ENCODE results near the gene CTAG1B.
"Not testable (repeated sequence)": the region's sequence is repeated elsewhere in the genome, so short reads cannot be mapped to it uniquely, and the experiment has no call there.

The CTAG1B gene

GRCh38 chrX:154582994-154583393 is 36.1 kb downstream of the CTAG1B start:
- DNase-seq, result not testable (repeated sequence)

GRCh38 chrX:154575076-154575475 is 44.0 kb downstream of the CTAG1B start:
- DNase-seq, result not testable (repeated sequence)

DNA sequence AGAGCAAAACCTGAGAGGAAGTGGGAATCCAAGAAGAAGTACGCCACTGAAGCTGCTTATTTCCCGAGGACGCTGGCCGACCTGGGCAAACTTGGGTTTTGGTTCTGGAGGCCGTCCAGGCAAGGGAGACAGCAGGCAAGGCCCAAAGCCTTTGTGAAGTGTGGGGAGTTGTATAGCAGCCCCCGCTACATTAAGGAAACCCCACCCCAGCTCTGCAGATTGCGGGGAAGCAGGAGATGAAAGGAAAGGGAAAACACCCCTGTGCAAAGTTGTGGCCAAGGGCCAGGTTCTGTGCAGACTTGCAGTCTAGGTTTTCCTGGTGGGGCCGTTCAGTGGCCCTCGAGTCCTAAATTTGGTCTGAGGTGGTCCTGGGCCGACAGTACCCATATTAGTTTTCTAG is 46.0 kb downstream of the CTAG1B start:
- DNase-seq, result not testable (repeated sequence)

DNA sequence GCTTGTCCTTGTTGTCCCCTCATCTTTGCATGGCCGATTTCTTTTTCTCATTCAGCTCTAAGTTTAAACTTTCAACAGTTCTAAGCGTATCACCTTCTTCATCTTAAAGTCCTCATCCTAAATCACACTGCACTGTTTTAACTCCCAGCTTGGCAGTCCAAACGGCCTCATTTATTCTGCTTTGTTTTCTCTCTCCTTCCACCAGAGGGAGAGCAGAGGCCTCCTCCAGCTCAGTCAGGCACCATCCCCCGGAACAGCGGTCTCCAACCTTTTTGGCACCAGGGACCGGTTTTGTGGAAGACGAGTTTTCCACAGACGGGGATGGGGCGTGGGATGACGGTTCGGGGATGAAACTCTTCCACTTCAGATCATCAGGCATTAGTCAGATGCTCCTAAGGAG is 48.7 kb downstream of the CTAG1B start:
- not testable (repeated sequence) for DNase-seq
